HepG2 (cell line): ENCODE measurements around the gene NIPAL3. TPM values are rescaled to one million over a fixed set of nuclear protein-coding genes. Genes with fewer than 3 reads are reported as not detected.
A peak's percentile ranks its signal among the peaks of the same experiment; 100 is the strongest.

Experiments
- BATF2 ChIP-seq: sonication (generic); formaldehyde crosslinking; IDR thresholded peaks from 2 replicates; pipeline ENCODE4 v1.8.0; 2022; ENCODE audit warnings: mild to moderate bottlenecking, missing genetic modification reagents, moderate library complexity
- CC2D1A ChIP-seq: sonication (generic); formaldehyde crosslinking; IDR thresholded peaks from 2 replicates; pipeline ENCODE4 v1.8.1; 2023; ENCODE audit warnings: mild to moderate bottlenecking, missing genetic modification reagents
- E2F2 ChIP-seq: sonication (generic); formaldehyde crosslinking; IDR thresholded peaks from 2 replicates; pipeline ENCODE4 v1.4.0; 2020; ENCODE audit warnings: missing genetic modification reagents, borderline replicate concordance
- ETV5 ChIP-seq: IDR thresholded peaks from 2 replicates; pipeline ENCODE4 v1.6.1; 2018; ENCODE audit warnings: missing biosample characterization, missing genetic modification reagents, inconsistent platforms, borderline replicate concordance
- GABPA ChIP-seq, 2 experiments: IDR thresholded peaks; 2 replicates each; pipeline ENCODE4 v1.6.1; 2011 to 2016; ENCODE audit warnings: low read depth in 2 of 2, low read length in 1 of 2, missing biosample characterization in 1 of 2, missing genetic modification characterization in 1 of 2
- HINFP ChIP-seq: sonication (generic); formaldehyde crosslinking; IDR thresholded peaks from 2 replicates; pipeline ENCODE4 v1.4.0; 2020; ENCODE audit warnings: low read depth, mild to moderate bottlenecking, missing genetic modification reagents
- KLF9 ChIP-seq: IDR thresholded peaks from 2 replicates; pipeline ENCODE4 v1.6.1; 2016; ENCODE audit warnings: low read depth
- NFE2L2 ChIP-seq: fragments of 150-350 bp; IDR thresholded peaks from 2 replicates; pipeline ENCODE4 v1.6.1; 2014; ENCODE audit warnings: low read length
- RNF2 ChIP-seq: fragments of 450-650 bp; conservative IDR thresholded peaks from 2 replicates; pipeline ENCODE4 v1.6.1; 2016; ENCODE audit warnings: low read depth
- SKI ChIP-seq: fragments of 450-650 bp; IDR thresholded peaks from one replicate; pipeline ENCODE4 v1.6.1; 2018; ENCODE audit warnings: mild to moderate bottlenecking; ENCODE audit not compliant: partially characterized antibody
- SRF ChIP-seq: IDR thresholded peaks from 2 replicates; pipeline ENCODE4 v1.6.1; 2011; ENCODE audit warnings: mild to moderate bottlenecking, low read depth, low read length, moderate library complexity
- TBX3 ChIP-seq: fragments of 450-650 bp; IDR thresholded peaks from 2 replicates; pipeline ENCODE4 v1.6.1; 2017; ENCODE audit warnings: antibody characterized with exemption, mild to moderate bottlenecking, inconsistent platforms, borderline replicate concordance
- ZBTB2 ChIP-seq: sonication (generic); formaldehyde crosslinking; IDR thresholded peaks from 2 replicates; pipeline ENCODE4 v1.8.0; 2022; ENCODE audit warnings: low read depth, missing genetic modification reagents
- ZBTB25 ChIP-seq: IDR thresholded peaks from 2 replicates; pipeline ENCODE4 v1.6.1; 2018; ENCODE audit warnings: missing genetic modification reagents
- ZEB1 ChIP-seq: IDR thresholded peaks from 2 replicates; pipeline ENCODE4 v1.6.1; 2012; ENCODE audit warnings: mild to moderate bottlenecking, low read depth, inconsistent platforms; ENCODE audit not compliant: insufficient replicate concordance
- ZKSCAN8 ChIP-seq: IDR thresholded peaks from 2 replicates; pipeline ENCODE4 v1.6.1; 2016; ENCODE audit warnings: borderline replicate concordance, missing genetic modification reagents, missing compliant biosample characterization
- ZNF484 ChIP-seq: sonication (generic); formaldehyde crosslinking; IDR thresholded peaks from 2 replicates; pipeline ENCODE4 v1.5.1; 2020; ENCODE audit warnings: mild to moderate bottlenecking, low read depth, missing genetic modification reagents, borderline replicate concordance
- ZNF777 ChIP-seq: sonication (generic); formaldehyde crosslinking; IDR thresholded peaks from 2 replicates; pipeline ENCODE4 v1.4.0; 2020; ENCODE audit warnings: missing genetic modification reagents
- ZNF790 ChIP-seq: sonication (generic); formaldehyde crosslinking; IDR thresholded peaks from 2 replicates; pipeline ENCODE4 v1.8.0; 2022; ENCODE audit warnings: missing genetic modification reagents, mild to moderate bottlenecking, borderline replicate concordance
- ZNF800 ChIP-seq: sonication (generic); formaldehyde crosslinking; IDR thresholded peaks from 2 replicates; pipeline ENCODE4 v1.4.0; 2020; ENCODE audit warnings: missing genetic modification reagents
- polyA plus RNA-seq, 8 experiments: library from polyadenylated mRNA; depleted of rRNA in 3 of 8; stranded (reverse) in 7 of 8; unstranded in 1 of 8; fragments of >200 nt; fragmentation: Illumina TruSeq in 4 of 8; extraction: Trizol in 4 of 8; gene quantifications; 2 replicates each; pipeline versions ENCODE4 v1.2.1 to v1.2.3, GENCODE V29; 2011 to 2016; ENCODE audit warnings: low read depth in 4 of 8, missing spikeins in 1 of 8, mixed read lengths in 1 of 8; ENCODE audit not compliant: insufficient read depth in 1 of 8
- total RNA-seq, 5 experiments: library from RNA; depleted of rRNA; stranded (reverse); fragments of >200 nt; fragmentation: Illumina TruSeq; extraction: Trizol; gene quantifications; 2 replicates each; pipeline ENCODE4 v1.2.3, GENCODE V29; 2016; ENCODE audit warnings: low read depth in 1 of 5

NIPAL3 gene
- total and polyA plus RNA-seq, 2 of the 13 experiments (the other 11 are each of a cell fraction or from before 2014, with no cell fraction given), result 5.6 to 8.6 TPM

GRCh38 chr1:24502065-24502708 lies 86.6 kb downstream of the NIPAL3 start (continued):
- TF ChIP-seq HINFP (CRISPR knock-in tag) (no peak), RNF2 (no peak), GABPA (IDR thresholded peaks at IDR 0.05; ENCODE audit: low read depth, low read length) (no peak), GABPA (CRISPR knock-in tag; IDR thresholded peaks at IDR 0.05; ENCODE audit: low read depth) (peak; percentile 35; the same call in 1 of the 2 replicates), ZBTB25 (CRISPR knock-in tag) (peak; percentile 74; the same call in 1 of the 2 replicates), SKI (peak; percentile 41), SRF (no peak), ETV5 (CRISPR knock-in tag) (peak; percentile 57; the same call in 1 of the 2 replicates), E2F2 (peak; percentile 38; the same call in 1 of the 2 replicates), KLF9 (CRISPR knock-in tag) (no peak), NFE2L2 (no peak), ZNF800 (no peak), ZNF777 (no peak; the same call in 1 of the 2 replicates), TBX3 (no peak), ZBTB2 (CRISPR knock-in tag) (peak; percentile 46; the same call in 1 of the 2 replicates), CC2D1A (CRISPR knock-in tag) (no peak), ZNF790 (CRISPR knock-in tag) (no peak), ZKSCAN8 (CRISPR knock-in tag) (no peak), BATF2 (CRISPR knock-in tag) (no peak), ZNF484 (no peak), ZEB1 (peak; percentile 53)
